Measurements from ENCODE around the gene TMEM254.
"Not testable (repeated sequence)": the region's sequence is repeated elsewhere in the genome, so short reads cannot be mapped to it uniquely, and the experiment has no call there.

Gene TMEM254

DNA sequence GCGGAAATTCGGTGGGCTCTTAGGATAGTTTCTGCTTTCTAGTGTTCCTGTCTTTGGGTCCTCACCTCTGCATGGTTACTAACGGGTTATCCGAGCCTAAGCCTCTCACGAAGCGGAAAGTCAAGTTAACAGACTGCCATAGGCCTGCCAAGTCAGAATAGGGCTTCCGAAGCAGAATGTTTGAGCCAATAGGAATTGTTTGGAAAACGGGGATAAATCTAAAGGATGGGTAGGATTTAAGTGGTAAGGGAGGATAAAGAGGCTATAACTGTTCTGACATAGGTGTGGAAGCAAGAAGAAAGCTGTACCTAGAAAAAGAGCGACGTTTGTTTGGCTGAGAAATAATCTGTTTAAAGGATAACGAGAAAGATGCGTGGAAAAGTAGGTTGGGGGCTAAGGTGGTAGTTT, 851 bp downstream of the TMEM254 start:
- in situ Hi-C loops (cut with HindIII; ENCODE audit: low sequenced_read_pairs): no loop called here
- TF ChIP-seq, protein P1, sequence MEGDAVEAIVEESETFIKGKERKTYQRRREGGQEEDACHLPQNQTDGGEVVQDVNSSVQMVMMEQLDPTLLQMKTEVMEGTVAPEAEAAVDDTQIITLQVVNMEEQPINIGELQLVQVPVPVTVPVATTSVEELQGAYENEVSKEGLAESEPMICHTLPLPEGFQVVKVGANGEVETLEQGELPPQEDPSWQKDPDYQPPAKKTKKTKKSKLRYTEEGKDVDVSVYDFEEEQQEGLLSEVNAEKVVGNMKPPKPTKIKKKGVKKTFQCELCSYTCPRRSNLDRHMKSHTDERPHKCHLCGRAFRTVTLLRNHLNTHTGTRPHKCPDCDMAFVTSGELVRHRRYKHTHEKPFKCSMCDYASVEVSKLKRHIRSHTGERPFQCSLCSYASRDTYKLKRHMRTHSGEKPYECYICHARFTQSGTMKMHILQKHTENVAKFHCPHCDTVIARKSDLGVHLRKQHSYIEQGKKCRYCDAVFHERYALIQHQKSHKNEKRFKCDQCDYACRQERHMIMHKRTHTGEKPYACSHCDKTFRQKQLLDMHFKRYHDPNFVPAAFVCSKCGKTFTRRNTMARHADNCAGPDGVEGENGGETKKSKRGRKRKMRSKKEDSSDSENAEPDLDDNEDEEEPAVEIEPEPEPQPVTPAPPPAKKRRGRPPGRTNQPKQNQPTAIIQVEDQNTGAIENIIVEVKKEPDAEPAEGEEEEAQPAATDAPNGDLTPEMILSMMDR (IDR thresholded peaks at IDR 0.05; ENCODE audit: low read depth, low read length, missing control alignments): no peak
- no peak for DNase-seq (ENCODE audit: low read depth)
- H3K4me3 ChIP-seq (ENCODE audit: low read depth, low read length): peak overlapping the region; percentile 71

DNA sequence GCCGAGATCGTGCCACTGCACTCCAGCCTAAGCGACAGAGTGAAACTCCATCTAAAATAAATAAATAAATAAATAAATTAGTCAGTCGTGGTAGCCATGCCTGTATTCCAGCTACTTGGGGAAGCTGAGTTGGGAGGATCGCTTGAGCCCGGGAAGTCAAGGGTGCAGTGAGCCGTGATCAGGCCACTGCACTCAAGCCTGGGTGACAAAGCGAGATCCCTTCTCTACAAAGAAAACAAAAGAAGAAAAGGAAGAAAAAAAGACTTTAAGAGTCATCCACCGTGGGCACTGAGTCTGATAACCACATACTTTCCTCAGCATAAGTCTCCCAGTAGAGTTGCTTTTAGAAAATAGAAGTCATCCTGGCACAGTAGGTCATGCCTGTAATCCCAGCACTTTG, 2.6 kb downstream of the TMEM254 start:
- TF ChIP-seq, protein P1 (IDR thresholded peaks at IDR 0.05; ENCODE audit: low read depth, low read length, missing control alignments): no peak
- DNase-seq (ENCODE audit: low read depth): no peak
- H3K4me3 ChIP-seq (ENCODE audit: low read depth, low read length): no peak overlapping the region
- in situ Hi-C loops (cut with HindIII; ENCODE audit: low sequenced_read_pairs): no loop called here

DNA sequence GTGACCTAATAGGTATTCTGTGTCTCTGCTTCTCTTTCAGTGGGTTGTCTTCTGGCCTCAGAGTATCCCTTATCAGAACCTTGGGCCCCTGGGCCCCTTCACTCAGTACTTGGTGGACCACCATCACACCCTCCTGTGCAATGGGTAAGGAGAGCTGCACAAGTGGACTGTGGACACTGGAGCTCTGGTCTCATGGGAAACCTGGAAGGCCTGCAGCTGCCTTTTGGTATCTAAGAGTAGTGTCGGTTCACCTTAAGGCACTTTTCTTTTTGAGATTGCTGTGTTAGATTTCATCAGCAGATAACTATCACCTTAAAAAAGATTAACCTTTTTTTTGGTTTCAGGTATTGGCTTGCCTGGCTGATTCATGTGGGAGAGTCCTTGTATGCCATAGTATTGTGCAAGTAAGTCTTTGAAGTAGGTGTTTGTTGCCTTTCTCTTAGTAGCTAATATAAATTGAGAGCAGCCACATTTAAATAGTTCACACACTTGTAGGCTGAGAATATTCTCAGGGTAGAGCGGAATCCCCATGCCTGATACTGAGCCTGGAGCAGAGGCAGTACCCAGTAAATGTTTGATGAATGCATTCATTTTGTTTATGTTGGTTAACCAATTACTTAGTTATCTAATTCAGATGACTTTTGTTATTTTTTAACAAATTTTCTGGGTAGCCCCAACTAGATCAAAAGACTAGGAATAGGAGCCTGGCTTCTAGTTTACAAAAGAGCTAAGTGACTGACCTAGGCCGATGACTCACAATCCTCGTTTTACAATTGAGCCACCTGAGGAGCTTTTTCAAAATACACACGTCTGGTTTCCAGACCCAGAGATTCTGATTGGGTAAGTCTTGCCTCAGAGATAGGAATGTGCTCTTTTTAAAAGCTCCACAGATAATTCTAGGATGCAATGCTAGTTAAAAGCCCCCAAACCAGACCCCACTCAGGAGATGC, 3.6 kb downstream of the TMEM254 start:
- TF ChIP-seq, protein P1 (IDR thresholded peaks at IDR 0.05; ENCODE audit: low read depth, low read length, missing control alignments): no peak
- no peak overlapping the region for H3K4me3 ChIP-seq (ENCODE audit: low read depth, low read length)
- in situ Hi-C loops (cut with HindIII; ENCODE audit: low sequenced_read_pairs): no loop called here
- DNase-seq (ENCODE audit: low read depth): no peak

DNA sequence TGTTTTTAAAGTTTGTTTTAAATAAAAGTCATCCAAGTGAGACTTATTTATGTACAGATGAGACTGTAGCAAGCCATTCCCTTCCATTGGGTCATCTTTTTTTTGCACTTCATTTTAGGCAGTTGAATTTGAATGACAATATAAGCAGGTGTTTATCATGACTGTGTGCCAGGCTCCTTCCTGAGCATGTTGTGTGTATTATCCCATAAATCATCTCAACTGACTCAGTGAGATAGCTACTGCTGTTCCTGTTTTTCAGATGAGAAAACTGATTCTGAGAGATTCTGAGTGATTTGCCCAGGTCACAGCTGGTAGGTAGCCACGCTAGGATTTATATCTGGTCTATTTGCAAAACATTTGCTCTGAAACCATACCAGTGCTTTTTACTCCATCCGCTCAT, 11.7 kb downstream of the TMEM254 start:
- H3K4me3 ChIP-seq (ENCODE audit: low read depth, low read length): no peak overlapping the region
- in situ Hi-C loops (cut with HindIII; ENCODE audit: low sequenced_read_pairs): no loop called here
- no peak for DNase-seq (ENCODE audit: low read depth)
- TF ChIP-seq, protein P1 (IDR thresholded peaks at IDR 0.05; ENCODE audit: low read depth, low read length, missing control alignments): no peak

DNA sequence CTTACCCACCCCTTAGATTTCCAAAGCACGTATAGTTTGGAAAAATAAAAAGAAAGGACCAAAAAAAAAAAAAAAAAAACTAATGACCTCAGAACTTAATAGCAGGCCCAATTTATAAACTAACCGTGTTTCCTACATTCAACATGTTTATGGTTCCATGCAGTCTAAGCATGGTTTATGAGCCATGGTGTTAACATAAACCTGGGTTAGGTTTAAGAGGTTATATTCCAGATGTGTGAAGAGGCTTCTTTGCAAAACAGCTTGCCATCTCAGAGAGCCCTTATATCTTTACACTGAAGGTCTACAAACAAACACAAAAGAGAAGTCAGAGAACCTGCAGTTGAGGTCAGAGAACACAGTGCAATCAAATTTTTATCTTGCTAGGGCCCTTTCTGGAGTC, 15.8 kb downstream of the TMEM254 start:
- TF ChIP-seq, protein P1 (IDR thresholded peaks at IDR 0.05; ENCODE audit: low read depth, low read length, missing control alignments): no peak
- in situ Hi-C loops (cut with HindIII; ENCODE audit: low sequenced_read_pairs): no loop called here
- no peak for DNase-seq (ENCODE audit: low read depth)
- H3K4me3 ChIP-seq (ENCODE audit: low read depth, low read length): no peak overlapping the region

DNA sequence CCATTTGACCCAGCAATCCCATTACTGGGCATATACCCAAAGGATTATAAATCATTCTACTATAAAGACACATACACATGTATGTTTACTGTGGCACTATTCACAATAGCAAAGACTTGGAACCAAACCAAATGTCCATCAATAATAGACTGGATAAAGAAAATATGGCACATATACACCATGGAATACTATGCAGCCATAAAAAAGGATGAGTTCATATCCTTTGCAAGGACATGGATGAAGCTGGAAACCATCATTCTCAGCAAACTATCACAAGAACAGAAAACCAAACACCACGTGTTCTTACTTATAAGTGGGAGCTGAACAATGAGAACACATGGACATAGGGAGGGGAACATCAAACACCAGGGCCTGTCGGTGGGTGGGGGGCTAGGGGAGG, 19.8 kb downstream of the TMEM254 start:
- H3K4me3 ChIP-seq (ENCODE audit: low read depth, low read length); in situ Hi-C loops (cut with HindIII; ENCODE audit: low sequenced_read_pairs); DNase-seq (ENCODE audit: low read depth): not testable (repeated sequence)

DNA sequence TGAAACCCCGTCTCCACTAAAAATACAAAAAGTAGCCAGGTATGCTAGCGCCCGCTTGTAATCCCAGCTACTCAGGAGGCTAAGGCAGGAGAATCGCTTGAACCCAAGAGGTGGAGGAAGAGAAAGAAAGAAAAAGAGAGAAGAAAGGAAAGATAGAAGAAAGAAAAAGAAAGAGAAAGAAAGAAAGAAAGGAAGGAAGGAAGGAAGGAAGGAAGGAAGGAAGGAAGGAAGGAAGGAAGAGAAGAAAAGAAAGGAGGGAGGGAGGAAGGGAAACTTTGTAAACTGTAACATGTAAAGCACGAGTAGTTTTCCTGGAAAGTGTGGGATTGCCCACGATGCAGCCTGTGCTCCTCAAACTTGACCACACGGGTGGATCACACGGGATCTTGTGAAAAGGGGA, 20.8 kb downstream of the TMEM254 start:
- H3K4me3 ChIP-seq (ENCODE audit: low read depth, low read length); DNase-seq (ENCODE audit: low read depth); in situ Hi-C loops (cut with HindIII; ENCODE audit: low sequenced_read_pairs): not testable (repeated sequence)

All from astrocyte of the cerebellum (primary cell).